MM.1S (cell line): Measurements from ENCODE around the gene CKAP5.

Experiments used
- CTCF ChIP-seq: fragments of 300-600 bp; sonication (generic); IDR thresholded peaks from 2 replicates; pipeline ENCODE4 v1.5.1; 2016; ENCODE audit warnings: antibody characterized with exemption, low read length, mixed read lengths
- EZH2phosphoT487 ChIP-seq: fragments of 300-600 bp; sonication (generic); IDR thresholded peaks from 2 replicates; pipeline ENCODE4 v1.6.1; 2018; ENCODE audit warnings: antibody characterized with exemption, low read length

- TF ChIP-seq CTCF (no peak), EZH2phosphoT487 (no peak)
These were observed 69.2 kb downstream of the CKAP5 start for GRCh38 chr11:46776878-46777277.
